HUDEP-2 (cell line): Measurements from ENCODE around the gene ZBTB18.

Source experiments
- DNase-seq, 76 experiments: peaks; one replicate each; lab custom pipeline; 2025; ENCODE audit not compliant: unreplicated experiment in 76 of 76; lab: John Stamatoyannopoulos, UW

Gene ZBTB18

DNA sequence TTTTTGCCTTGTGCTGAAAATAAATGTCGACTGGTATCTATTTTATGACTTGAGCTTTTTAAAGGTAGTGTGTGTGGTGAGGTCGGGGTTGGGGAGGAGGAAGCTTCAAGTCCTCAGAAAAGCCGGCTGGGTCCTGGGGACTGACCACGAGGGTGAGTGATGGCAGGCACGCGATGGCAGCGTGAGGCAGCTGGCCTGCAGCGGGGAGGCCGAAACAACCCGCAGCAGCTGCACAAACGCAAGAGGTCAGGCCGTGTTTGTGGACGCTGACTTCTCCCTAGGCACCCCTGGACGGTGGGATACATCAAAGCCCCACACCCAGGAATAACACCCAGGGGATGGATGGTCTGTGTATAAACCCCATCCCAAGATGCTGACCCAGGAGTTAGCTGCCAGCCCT, 51.4 kb downstream of the ZBTB18 start:
- DNase-seq = no peak

DNA sequence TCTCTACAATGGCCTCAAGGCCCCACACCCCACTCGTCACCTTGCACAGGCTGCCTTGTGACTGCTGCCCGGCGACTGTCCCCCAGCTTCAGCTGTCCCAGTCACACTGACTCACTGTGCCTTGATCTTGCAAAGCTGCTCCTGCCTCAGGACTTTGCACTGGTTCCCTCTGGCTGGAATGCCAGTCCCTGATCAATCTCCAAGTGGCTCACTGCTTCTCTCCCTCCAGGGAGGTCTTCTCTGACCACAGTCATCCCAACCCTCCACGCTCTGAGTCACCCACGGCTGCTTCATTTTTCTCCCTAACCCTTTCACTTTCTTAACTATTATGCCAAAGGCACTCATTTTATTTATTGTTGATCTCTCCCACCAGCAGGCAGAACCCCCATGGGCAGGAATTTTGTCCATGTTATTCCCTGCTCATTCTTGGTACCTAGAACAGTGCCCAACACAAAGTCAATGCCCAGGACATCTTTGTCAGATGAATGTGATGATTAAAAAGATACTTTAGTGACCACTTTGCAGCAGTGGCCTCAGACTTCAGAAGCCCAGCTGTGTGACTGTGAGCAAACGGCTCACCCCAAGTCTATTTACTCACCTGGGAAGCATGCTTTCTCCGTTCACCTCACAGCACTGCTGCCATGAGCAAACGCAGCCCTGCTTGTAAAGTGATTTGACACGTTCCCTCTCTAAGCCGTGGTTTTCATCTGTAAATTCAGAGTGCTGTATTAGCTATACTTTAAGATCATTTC, 53.4 kb downstream of the ZBTB18 start:
- no peak for DNase-seq

DNA sequence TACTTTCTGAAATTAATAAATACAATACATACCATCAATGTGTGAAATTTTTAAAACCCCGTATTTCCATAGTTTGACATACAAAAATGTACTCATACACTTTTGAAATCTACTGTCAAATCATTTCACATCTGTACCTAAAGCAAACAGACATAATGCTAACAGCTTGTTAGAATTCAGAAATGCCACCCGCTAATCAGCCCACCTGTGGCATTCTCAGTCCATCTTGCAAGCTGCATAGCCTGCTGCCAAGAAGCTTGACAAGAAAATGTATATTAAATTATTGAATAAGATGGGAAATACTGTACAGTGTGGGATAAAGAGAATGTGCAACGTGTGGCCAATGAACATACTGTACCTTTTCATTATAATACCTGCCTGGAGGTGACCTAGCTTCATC, 55.1 kb downstream of the ZBTB18 start:
- no peak for DNase-seq
